Measurements from ENCODE around the gene RBBP4.
"Not testable (repeated sequence)": the region's sequence is repeated elsewhere in the genome, so short reads cannot be mapped to it uniquely, and the experiment has no call there.

The RBBP4 gene

GRCh38 chr1:32627596-32628162 is 23.3 kb upstream of the RBBP4 start:
- H3K4me1 ChIP-seq (ENCODE audit: low read length), result peaks cover 52% of the 10 kb centered on the region
- no peaks in the 10 kb centered on the region for H3K27me3 ChIP-seq (replicated peaks; ENCODE audit: insufficient read depth, low read length)
- peak overlapping the region; percentile 85 for H3K4me2 ChIP-seq (ENCODE audit: low read depth, low read length)
- peaks cover 56% of the 10 kb centered on the region for H3K79me2 ChIP-seq (ENCODE audit: low read length)
- no peaks in the 10 kb centered on the region for H3K9me3 ChIP-seq (replicated peaks; ENCODE audit: insufficient read depth, low read length)
- peaks cover 56% of the 10 kb centered on the region for H3F3A ChIP-seq (ENCODE audit: insufficient read depth, low read length)
- peak overlapping the region; percentile 97 for H3K27ac ChIP-seq (ENCODE audit: low read length)
- TF ChIP-seq, protein P1, sequence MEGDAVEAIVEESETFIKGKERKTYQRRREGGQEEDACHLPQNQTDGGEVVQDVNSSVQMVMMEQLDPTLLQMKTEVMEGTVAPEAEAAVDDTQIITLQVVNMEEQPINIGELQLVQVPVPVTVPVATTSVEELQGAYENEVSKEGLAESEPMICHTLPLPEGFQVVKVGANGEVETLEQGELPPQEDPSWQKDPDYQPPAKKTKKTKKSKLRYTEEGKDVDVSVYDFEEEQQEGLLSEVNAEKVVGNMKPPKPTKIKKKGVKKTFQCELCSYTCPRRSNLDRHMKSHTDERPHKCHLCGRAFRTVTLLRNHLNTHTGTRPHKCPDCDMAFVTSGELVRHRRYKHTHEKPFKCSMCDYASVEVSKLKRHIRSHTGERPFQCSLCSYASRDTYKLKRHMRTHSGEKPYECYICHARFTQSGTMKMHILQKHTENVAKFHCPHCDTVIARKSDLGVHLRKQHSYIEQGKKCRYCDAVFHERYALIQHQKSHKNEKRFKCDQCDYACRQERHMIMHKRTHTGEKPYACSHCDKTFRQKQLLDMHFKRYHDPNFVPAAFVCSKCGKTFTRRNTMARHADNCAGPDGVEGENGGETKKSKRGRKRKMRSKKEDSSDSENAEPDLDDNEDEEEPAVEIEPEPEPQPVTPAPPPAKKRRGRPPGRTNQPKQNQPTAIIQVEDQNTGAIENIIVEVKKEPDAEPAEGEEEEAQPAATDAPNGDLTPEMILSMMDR (IDR thresholded peaks at IDR 0.05; ENCODE audit: low read length), result no peak
- no peak for TF ChIP-seq EZH2 (optimal IDR thresholded peaks at IDR 0.05; ENCODE audit: low read depth, low read length)
- TF ChIP-seq EZH2phosphoT487 (IDR thresholded peaks at IDR 0.05; ENCODE audit: low read length), result no peak
- no peaks in the 10 kb centered on the region for H3K9me2 ChIP-seq (replicated peaks; ENCODE audit: insufficient read depth, low read length)
- peak overlapping the region; percentile 68 for H3K9ac ChIP-seq (ENCODE audit: low read length)
- DNase-seq, result peak; percentile 98
- no peaks in the 10 kb centered on the region for H4K20me1 ChIP-seq (ENCODE audit: insufficient read depth, low read length)
- peak overlapping the region; percentile 30; the same call in 1 of the 2 replicates for H3K4me3 ChIP-seq (ENCODE audit: low read length)
- H2AFZ ChIP-seq (ENCODE audit: low read length), result no peak overlapping the region
- H3K36me3 ChIP-seq (replicated peaks; ENCODE audit: insufficient read depth, low read length), result no peaks in the 10 kb centered on the region

DNA sequence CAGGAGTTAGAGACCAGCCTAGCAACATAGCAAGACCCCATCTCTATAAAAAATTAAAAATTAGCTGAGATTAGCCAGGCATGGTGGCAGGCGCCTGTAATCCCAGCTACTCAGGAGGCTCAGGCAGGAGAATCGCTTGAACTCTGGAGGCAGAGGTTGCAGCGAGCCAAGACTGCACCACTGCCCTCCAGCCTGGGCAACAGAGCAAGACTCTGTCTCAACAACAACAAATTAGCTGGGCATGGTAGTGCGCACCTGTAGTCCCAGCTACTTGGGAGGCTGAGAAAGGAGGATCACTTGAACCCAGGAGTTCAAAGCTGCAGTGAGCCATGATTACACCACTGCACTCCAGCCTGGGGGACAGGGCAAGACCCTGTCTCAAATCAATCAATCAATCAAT is 20.8 kb upstream of the RBBP4 start:
- DNase-seq; H3K4me2 ChIP-seq (ENCODE audit: low read depth, low read length); H3K4me3 ChIP-seq (ENCODE audit: low read length); H3K27ac ChIP-seq (ENCODE audit: low read length); H3K36me3 ChIP-seq (replicated peaks; ENCODE audit: insufficient read depth, low read length); H3K9ac ChIP-seq (ENCODE audit: low read length); H3K27me3 ChIP-seq (replicated peaks; ENCODE audit: insufficient read depth, low read length); H2AFZ ChIP-seq (ENCODE audit: low read length); H3K9me3 ChIP-seq (replicated peaks; ENCODE audit: insufficient read depth, low read length); H4K20me1 ChIP-seq (ENCODE audit: insufficient read depth, low read length); H3K9me2 ChIP-seq (replicated peaks; ENCODE audit: insufficient read depth, low read length): not testable (repeated sequence)
- Histone ChIP-seq H3K4me1 (ENCODE audit: low read length) (peaks cover 33% of the 10 kb centered on the region), H3K79me2 (ENCODE audit: low read length) (peaks cover 75% of the 10 kb centered on the region), H3F3A (ENCODE audit: insufficient read depth, low read length) (peaks cover 38% of the 10 kb centered on the region)

DNA sequence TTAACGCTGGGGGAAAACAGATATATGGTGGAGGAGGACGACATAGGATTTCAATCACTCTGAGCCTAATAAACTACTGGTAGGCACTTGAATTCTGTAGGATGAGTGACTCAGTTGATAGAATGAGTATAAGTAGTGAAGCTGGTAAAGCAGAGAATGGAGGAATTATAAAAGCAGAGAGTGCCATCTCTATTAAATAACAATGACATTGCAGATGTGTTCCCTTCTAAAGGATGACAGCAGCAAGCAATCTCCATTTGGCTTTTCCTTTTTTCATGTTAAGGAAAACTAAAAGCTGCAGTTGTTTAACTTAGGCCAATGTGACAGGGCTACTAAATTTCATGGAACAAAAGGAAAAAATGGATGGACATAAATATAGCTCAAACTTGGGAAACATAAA is 18.2 kb upstream of the RBBP4 start:
- H3K27ac ChIP-seq (ENCODE audit: low read length), result no peak overlapping the region
- no peak overlapping the region for H2AFZ ChIP-seq (ENCODE audit: low read length)
- no peak overlapping the region for H3K4me2 ChIP-seq (ENCODE audit: low read depth, low read length)
- peaks cover 82% of the 10 kb centered on the region for H3K79me2 ChIP-seq (ENCODE audit: low read length)
- H3K27me3 ChIP-seq (replicated peaks; ENCODE audit: insufficient read depth, low read length), result no peaks in the 10 kb centered on the region
- DNase-seq, result no peak
- H4K20me1 ChIP-seq (ENCODE audit: insufficient read depth, low read length), result no peaks in the 10 kb centered on the region
- H3F3A ChIP-seq (ENCODE audit: insufficient read depth, low read length), result peaks cover 22% of the 10 kb centered on the region
- H3K9me3 ChIP-seq (replicated peaks; ENCODE audit: insufficient read depth, low read length), result no peaks in the 10 kb centered on the region
- H3K9ac ChIP-seq (ENCODE audit: low read length), result no peak overlapping the region
- H3K36me3 ChIP-seq (replicated peaks; ENCODE audit: insufficient read depth, low read length), result peaks cover 8% of the 10 kb centered on the region; the same call in 1 of the 2 replicates
- H3K4me3 ChIP-seq (ENCODE audit: low read length), result no peak overlapping the region
- H3K4me1 ChIP-seq (ENCODE audit: low read length), result peaks cover 14% of the 10 kb centered on the region
- TF ChIP-seq, protein P1 (IDR thresholded peaks at IDR 0.05; ENCODE audit: low read length), result no peak
- no peak for TF ChIP-seq EZH2phosphoT487 (IDR thresholded peaks at IDR 0.05; ENCODE audit: low read length)
- TF ChIP-seq EZH2 (optimal IDR thresholded peaks at IDR 0.05; ENCODE audit: low read depth, low read length), result no peak
- no peaks in the 10 kb centered on the region for H3K9me2 ChIP-seq (replicated peaks; ENCODE audit: insufficient read depth, low read length)

- TF ChIP-seq, protein P1 (IDR thresholded peaks at IDR 0.05; ENCODE audit: low read length), result no peak
- TF ChIP-seq EZH2 (optimal IDR thresholded peaks at IDR 0.05; ENCODE audit: low read depth, low read length), result no peak
- TF ChIP-seq EZH2phosphoT487 (IDR thresholded peaks at IDR 0.05; ENCODE audit: low read length), result no peak
- H3K36me3 ChIP-seq (replicated peaks; ENCODE audit: insufficient read depth, low read length), result peaks cover 8% of the 10 kb centered on the region; the same call in 1 of the 2 replicates
- H3K9me2 ChIP-seq (replicated peaks; ENCODE audit: insufficient read depth, low read length), result no peaks in the 10 kb centered on the region
- no peak for DNase-seq
- no peak overlapping the region for H3K4me3 ChIP-seq (ENCODE audit: low read length)
- H3K27ac ChIP-seq (ENCODE audit: low read length), result no peak overlapping the region
- no peaks in the 10 kb centered on the region for H4K20me1 ChIP-seq (ENCODE audit: insufficient read depth, low read length)
- no peak overlapping the region for H2AFZ ChIP-seq (ENCODE audit: low read length)
- no peaks in the 10 kb centered on the region for H3K27me3 ChIP-seq (replicated peaks; ENCODE audit: insufficient read depth, low read length)
- H3K79me2 ChIP-seq (ENCODE audit: low read length), result peaks cover 91% of the 10 kb centered on the region
- no peaks in the 10 kb centered on the region for H3F3A ChIP-seq (ENCODE audit: insufficient read depth, low read length)
- no peaks in the 10 kb centered on the region for H3K9me3 ChIP-seq (replicated peaks; ENCODE audit: insufficient read depth, low read length)
- no peak overlapping the region for H3K4me2 ChIP-seq (ENCODE audit: low read depth, low read length)
- H3K4me1 ChIP-seq (ENCODE audit: low read length), result no peaks in the 10 kb centered on the region
- no peak overlapping the region for H3K9ac ChIP-seq (ENCODE audit: low read length)
These were observed 15.3 kb upstream of the RBBP4 start for GRCh38 chr1:32635508-32636277.
